Measurements from ENCODE around the gene LRIT2.

LRIT2 gene

GRCh38 chr10:84200537-84201243 lies 24.7 kb downstream of the LRIT2 start:
- Histone ChIP-seq H4K20me1 (ENCODE audit: insufficient read depth, low read length, poor library complexity, severe bottlenecking) (no peaks in the 10 kb centered on the region), H3K9me2 (replicated peaks; ENCODE audit: low read depth, low read length) (no peaks in the 10 kb centered on the region), H3K79me2 (ENCODE audit: insufficient read depth, low read length) (no peaks in the 10 kb centered on the region), H3K9me3 (ENCODE audit: insufficient read depth, low read depth, low read length) (no peaks in the 10 kb centered on the region), H3K9ac (ENCODE audit: low read depth, low read length, poor library complexity, severe bottlenecking) (no peak overlapping the region), H3F3A (ENCODE audit: low read depth) (no peaks in the 10 kb centered on the region), H3K4me3 (ENCODE audit: low read length, poor library complexity, severe bottlenecking) (no peak overlapping the region), H3K36me3 (ENCODE audit: insufficient read depth, low read length) (no peaks in the 10 kb centered on the region), H3K4me1 (ENCODE audit: insufficient read depth, low read length, poor library complexity, severe bottlenecking) (no peaks in the 10 kb centered on the region), H2AFZ (ENCODE audit: low read length) (no peak overlapping the region), H3K27me3 (ENCODE audit: insufficient read depth, low read length, poor library complexity, severe bottlenecking) (no peaks in the 10 kb centered on the region), H3K4me2 (ENCODE audit: low read depth, low read length, poor library complexity, severe bottlenecking) (no peak overlapping the region)
- TF ChIP-seq EZH2phosphoT487 (IDR thresholded peaks at IDR 0.05; ENCODE audit: borderline replicate concordance): no peak

- TF ChIP-seq CTCF (conservative IDR thresholded peaks at IDR 0.05; ENCODE audit: low read length) (no peak), EZH2phosphoT487 (IDR thresholded peaks at IDR 0.05; ENCODE audit: borderline replicate concordance) (no peak)
- Histone ChIP-seq H3K27me3 (ENCODE audit: insufficient read depth, low read length, poor library complexity, severe bottlenecking) (no peaks in the 10 kb centered on the region), H3K9me3 (ENCODE audit: insufficient read depth, low read depth, low read length) (no peaks in the 10 kb centered on the region), H2AFZ (ENCODE audit: low read length) (no peak overlapping the region), H3K79me2 (ENCODE audit: insufficient read depth, low read length) (no peaks in the 10 kb centered on the region), H3F3A (ENCODE audit: low read depth) (no peaks in the 10 kb centered on the region), H3K4me1 (ENCODE audit: insufficient read depth, low read length, poor library complexity, severe bottlenecking) (no peaks in the 10 kb centered on the region), H3K9ac (ENCODE audit: low read depth, low read length, poor library complexity, severe bottlenecking) (no peak overlapping the region), H3K4me3 (ENCODE audit: low read length, poor library complexity, severe bottlenecking) (no peak overlapping the region), H3K4me2 (ENCODE audit: low read depth, low read length, poor library complexity, severe bottlenecking) (no peak overlapping the region), H3K36me3 (ENCODE audit: insufficient read depth, low read length) (no peaks in the 10 kb centered on the region), H4K20me1 (ENCODE audit: insufficient read depth, low read length, poor library complexity, severe bottlenecking) (no peaks in the 10 kb centered on the region), H3K9me2 (replicated peaks; ENCODE audit: low read depth, low read length) (no peaks in the 10 kb centered on the region)
Measured at GRCh38 chr10:84198206-84198915, 27.0 kb downstream of the LRIT2 start.

DNA sequence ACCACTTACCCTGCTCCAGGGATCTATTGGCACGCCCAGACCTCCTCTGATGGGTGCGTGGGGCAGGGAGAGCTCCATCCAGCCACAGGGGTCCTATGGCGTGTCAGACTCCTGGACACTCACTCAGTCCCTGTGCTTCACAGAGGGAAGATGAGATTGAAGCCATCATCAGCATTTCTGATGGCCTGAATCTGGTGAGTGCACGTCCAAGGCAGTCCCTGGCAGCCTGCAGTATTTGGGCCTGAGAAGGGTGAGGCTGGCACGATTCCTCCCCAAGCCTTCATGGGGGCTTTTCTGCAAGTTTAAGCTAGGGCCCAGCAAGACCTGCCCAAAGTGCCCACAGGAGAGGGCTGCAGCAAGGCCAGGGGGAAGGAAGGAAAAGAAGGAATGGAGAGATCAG lies 27.7 kb downstream of the LRIT2 start:
- Histone ChIP-seq H3K4me3 (ENCODE audit: low read length, poor library complexity, severe bottlenecking) (no peak overlapping the region), H3K9me2 (replicated peaks; ENCODE audit: low read depth, low read length) (no peaks in the 10 kb centered on the region), H2AFZ (ENCODE audit: low read length) (no peak overlapping the region), H3K4me2 (ENCODE audit: low read depth, low read length, poor library complexity, severe bottlenecking) (no peak overlapping the region), H3K9ac (ENCODE audit: low read depth, low read length, poor library complexity, severe bottlenecking) (no peak overlapping the region), H3K4me1 (ENCODE audit: insufficient read depth, low read length, poor library complexity, severe bottlenecking) (no peaks in the 10 kb centered on the region), H3K9me3 (ENCODE audit: insufficient read depth, low read depth, low read length) (no peaks in the 10 kb centered on the region), H3F3A (ENCODE audit: low read depth) (no peaks in the 10 kb centered on the region), H3K27me3 (ENCODE audit: insufficient read depth, low read length, poor library complexity, severe bottlenecking) (no peaks in the 10 kb centered on the region), H4K20me1 (ENCODE audit: insufficient read depth, low read length, poor library complexity, severe bottlenecking) (no peaks in the 10 kb centered on the region), H3K36me3 (ENCODE audit: insufficient read depth, low read length) (no peaks in the 10 kb centered on the region), H3K79me2 (ENCODE audit: insufficient read depth, low read length) (no peaks in the 10 kb centered on the region)
- TF ChIP-seq CTCF (conservative IDR thresholded peaks at IDR 0.05; ENCODE audit: low read length): no peak
- TF ChIP-seq EZH2phosphoT487 (IDR thresholded peaks at IDR 0.05; ENCODE audit: borderline replicate concordance): no peak

Measured in Loucy (cell line).